HEK293 (cell line): ENCODE measurements around the gene DGCR2.

Experiments
- YY1 ChIP-seq: fragments of 450-650 bp; formaldehyde crosslinking; IDR thresholded peaks from 2 replicates; pipeline ENCODE4 v1.5.1; 2018; ENCODE audit warnings: missing biosample characterization, missing genetic modification characterization
- ZBTB1 ChIP-seq: fragments of 450-650 bp; formaldehyde crosslinking; IDR thresholded peaks from 2 replicates; pipeline ENCODE4 v1.5.1; 2016; ENCODE audit warnings: missing biosample characterization, missing genetic modification characterization
- ZNF138 ChIP-seq: fragments of 450-650 bp; formaldehyde crosslinking; IDR thresholded peaks from 2 replicates; pipeline ENCODE4 v1.5.1; 2016; ENCODE audit warnings: missing biosample characterization, missing genetic modification characterization, borderline replicate concordance
- ZNF16 ChIP-seq: fragments of 450-650 bp; formaldehyde crosslinking; IDR thresholded peaks from 2 replicates; pipeline ENCODE4 v1.5.1; 2016; ENCODE audit warnings: low read depth, missing biosample characterization, missing genetic modification characterization
- ZNF174 ChIP-seq: fragments of 450-650 bp; formaldehyde crosslinking; IDR thresholded peaks from 2 replicates; pipeline ENCODE4 v1.5.0; 2017; ENCODE audit warnings: missing biosample characterization, mild to moderate bottlenecking, missing genetic modification characterization
- ZNF274 ChIP-seq, 2 experiments: fragments of 200-500 bp in 1 of 2; fragments of 450-650 bp in 1 of 2; sonication (Bioruptor generic) in 1 of 2; formaldehyde crosslinking in 1 of 2; IDR thresholded peaks; 2 replicates each; pipeline versions ENCODE4 v1.5.1 to v1.6.1; 2014 to 2016; ENCODE audit warnings: borderline replicate concordance in 1 of 2, inconsistent platforms in 1 of 2, low read length in 1 of 2, missing biosample characterization in 1 of 2, missing genetic modification characterization in 1 of 2
- ZNF366 ChIP-seq: fragments of 450-650 bp; formaldehyde crosslinking; conservative IDR thresholded peaks from 2 replicates; pipeline ENCODE4 v1.5.1; 2016; ENCODE audit warnings: missing biosample characterization, missing genetic modification characterization
- ZNF624 ChIP-seq: fragments of 450-650 bp; formaldehyde crosslinking; IDR thresholded peaks from 2 replicates; pipeline ENCODE4 v1.5.1; 2017; ENCODE audit warnings: missing biosample characterization, missing genetic modification characterization
- ZNF76 ChIP-seq: fragments of 450-650 bp; formaldehyde crosslinking; IDR thresholded peaks from 2 replicates; pipeline ENCODE4; 2016; ENCODE audit warnings: low read depth, missing biosample characterization, missing genetic modification characterization, borderline replicate concordance
- ZNF830 ChIP-seq: fragments of 450-650 bp; IDR thresholded peaks from 2 replicates; pipeline ENCODE4 v1.5.0; 2018; ENCODE audit warnings: missing biosample characterization, missing genetic modification characterization, low read depth, mild to moderate bottlenecking, moderate library complexity
- ZNF837 ChIP-seq: fragments of 450-650 bp; formaldehyde crosslinking; IDR thresholded peaks from 2 replicates; pipeline ENCODE4 v1.5.1; 2016; ENCODE audit warnings: missing biosample characterization, missing genetic modification characterization
- ZSCAN23 ChIP-seq: fragments of 450-650 bp; formaldehyde crosslinking; IDR thresholded peaks from 2 replicates; pipeline ENCODE4 v1.5.1; 2016; ENCODE audit warnings: missing biosample characterization, missing genetic modification characterization
- TF ChIP-seq, protein P1 (sequence below): fragments of 450-650 bp; IDR thresholded peaks from 2 replicates; pipeline ENCODE4 v1.5.1; 2018; ENCODE audit warnings: missing biosample characterization, mild to moderate bottlenecking, missing genetic modification characterization
- TF ChIP-seq, protein P2 (sequence below): fragments of 450-650 bp; formaldehyde crosslinking; IDR thresholded peaks from 2 replicates; pipeline ENCODE4 v1.5.1; 2016; ENCODE audit warnings: missing biosample characterization, missing genetic modification characterization

GRCh38 chr22:19130959-19131684 is 8.9 kb upstream of the DGCR2 start, which contains the start of gene TSSK2:
- TF ChIP-seq, protein P1, sequence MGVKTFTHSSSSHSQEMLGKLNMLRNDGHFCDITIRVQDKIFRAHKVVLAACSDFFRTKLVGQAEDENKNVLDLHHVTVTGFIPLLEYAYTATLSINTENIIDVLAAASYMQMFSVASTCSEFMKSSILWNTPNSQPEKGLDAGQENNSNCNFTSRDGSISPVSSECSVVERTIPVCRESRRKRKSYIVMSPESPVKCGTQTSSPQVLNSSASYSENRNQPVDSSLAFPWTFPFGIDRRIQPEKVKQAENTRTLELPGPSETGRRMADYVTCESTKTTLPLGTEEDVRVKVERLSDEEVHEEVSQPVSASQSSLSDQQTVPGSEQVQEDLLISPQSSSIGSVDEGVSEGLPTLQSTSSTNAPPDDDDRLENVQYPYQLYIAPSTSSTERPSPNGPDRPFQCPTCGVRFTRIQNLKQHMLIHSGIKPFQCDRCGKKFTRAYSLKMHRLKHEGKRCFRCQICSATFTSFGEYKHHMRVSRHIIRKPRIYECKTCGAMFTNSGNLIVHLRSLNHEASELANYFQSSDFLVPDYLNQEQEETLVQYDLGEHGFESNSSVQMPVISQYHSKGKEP (tag by site-specific recombination) = no peak
- no peak for TF ChIP-seq YY1 (tag by site-specific recombination)
- no peak for TF ChIP-seq ZSCAN23 (tag by site-specific recombination)
- no peak for TF ChIP-seq ZNF624
- TF ChIP-seq, protein P2, sequence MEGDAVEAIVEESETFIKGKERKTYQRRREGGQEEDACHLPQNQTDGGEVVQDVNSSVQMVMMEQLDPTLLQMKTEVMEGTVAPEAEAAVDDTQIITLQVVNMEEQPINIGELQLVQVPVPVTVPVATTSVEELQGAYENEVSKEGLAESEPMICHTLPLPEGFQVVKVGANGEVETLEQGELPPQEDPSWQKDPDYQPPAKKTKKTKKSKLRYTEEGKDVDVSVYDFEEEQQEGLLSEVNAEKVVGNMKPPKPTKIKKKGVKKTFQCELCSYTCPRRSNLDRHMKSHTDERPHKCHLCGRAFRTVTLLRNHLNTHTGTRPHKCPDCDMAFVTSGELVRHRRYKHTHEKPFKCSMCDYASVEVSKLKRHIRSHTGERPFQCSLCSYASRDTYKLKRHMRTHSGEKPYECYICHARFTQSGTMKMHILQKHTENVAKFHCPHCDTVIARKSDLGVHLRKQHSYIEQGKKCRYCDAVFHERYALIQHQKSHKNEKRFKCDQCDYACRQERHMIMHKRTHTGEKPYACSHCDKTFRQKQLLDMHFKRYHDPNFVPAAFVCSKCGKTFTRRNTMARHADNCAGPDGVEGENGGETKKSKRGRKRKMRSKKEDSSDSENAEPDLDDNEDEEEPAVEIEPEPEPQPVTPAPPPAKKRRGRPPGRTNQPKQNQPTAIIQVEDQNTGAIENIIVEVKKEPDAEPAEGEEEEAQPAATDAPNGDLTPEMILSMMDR = no peak
- TF ChIP-seq ZNF138 (tag by site-specific recombination) = no peak
- no peak for TF ChIP-seq ZNF174
- no peak for TF ChIP-seq ZNF16 (tag by site-specific recombination)
- no peak for TF ChIP-seq ZNF830
- TF ChIP-seq ZNF274 (IDR thresholded peaks at IDR 0.05; ENCODE audit: low read length) = no peak
- no peak for TF ChIP-seq ZNF274 (tag by site-specific recombination; IDR thresholded peaks at IDR 0.05; ENCODE audit: borderline replicate concordance)
- no peak for TF ChIP-seq ZNF76
- TF ChIP-seq ZBTB1 (tag by site-specific recombination) = no peak
- TF ChIP-seq ZNF366 (tag by site-specific recombination) = no peak
- no peak for TF ChIP-seq ZNF837 (tag by site-specific recombination)
